Inflammatory macrophage (primary cell): ENCODE data around the gene PTPN6.
A peak's percentile ranks its signal among the peaks of the same experiment; 100 is the strongest.
"Not testable (repeated sequence)": the region's sequence is repeated elsewhere in the genome, so short reads cannot be mapped to it uniquely, and the experiment has no call there.

Experiments
- DNase-seq, 2 donors: peaks; one replicate each; pipeline ENCODE4 v3.0.0-alpha.2; 2020 to 2022
- total RNA-seq, 18 experiments: gene quantifications; one replicate each; lab custom pipeline; 2026; ENCODE audit warnings: mixed read lengths in 6 of 18, inconsistent platforms in 2 of 18; lab: John Stamatoyannopoulos, UW

The PTPN6 gene
- total RNA-seq, result 142 to 558 (median 338) reads per million in 18 experiments

GRCh38 chr12:6950811-6951540, at the start of gene PTPN6:
PTPN6 (plus strand) TSS chr12:6951356; CDS start chr12:6951513, 157 bp downstream.
- DNase-seq, result peak; percentile 96 to 97

- no peak for DNase-seq
These were observed 48.7 kb upstream of the PTPN6 start for GRCh38 chr12:6902448-6902847.

- DNase-seq, result no peak
These were observed 47.4 kb upstream of the PTPN6 start for GRCh38 chr12:6903722-6904121.

GRCh38 chr12:6904280-6905276, 46.6 kb upstream of the PTPN6 start, which contains the start of gene LRRC23:
LRRC23 (plus strand) TSS chr12:6904822; CDS start chr12:6905634, 812 bp downstream.
- peak; percentile 95 to 97 for DNase-seq

GRCh38 chr12:6905414-6906040, 45.6 kb upstream of the PTPN6 start:
- no peak for DNase-seq

DNA sequence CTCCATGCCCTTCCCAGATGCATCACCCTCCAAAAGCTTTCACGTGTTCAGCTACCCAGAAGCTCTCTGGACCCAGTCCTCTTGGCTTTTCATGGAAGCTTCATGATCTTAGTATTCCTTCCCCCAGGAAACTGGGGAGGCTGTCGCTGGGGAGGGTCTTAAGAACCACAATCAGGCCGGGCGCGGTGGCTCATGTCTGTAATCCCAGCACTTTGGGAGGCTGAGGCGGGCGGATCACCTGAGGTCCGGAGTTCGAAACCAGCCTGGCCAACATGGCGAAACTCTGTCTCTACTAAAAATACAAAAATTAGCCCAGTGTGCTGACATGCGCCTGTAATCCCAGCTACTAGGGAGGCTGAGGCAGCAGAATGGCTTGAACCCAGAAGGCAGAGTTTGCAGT, 43.0 kb upstream of the PTPN6 start:
- not testable (repeated sequence) for DNase-seq

DNA sequence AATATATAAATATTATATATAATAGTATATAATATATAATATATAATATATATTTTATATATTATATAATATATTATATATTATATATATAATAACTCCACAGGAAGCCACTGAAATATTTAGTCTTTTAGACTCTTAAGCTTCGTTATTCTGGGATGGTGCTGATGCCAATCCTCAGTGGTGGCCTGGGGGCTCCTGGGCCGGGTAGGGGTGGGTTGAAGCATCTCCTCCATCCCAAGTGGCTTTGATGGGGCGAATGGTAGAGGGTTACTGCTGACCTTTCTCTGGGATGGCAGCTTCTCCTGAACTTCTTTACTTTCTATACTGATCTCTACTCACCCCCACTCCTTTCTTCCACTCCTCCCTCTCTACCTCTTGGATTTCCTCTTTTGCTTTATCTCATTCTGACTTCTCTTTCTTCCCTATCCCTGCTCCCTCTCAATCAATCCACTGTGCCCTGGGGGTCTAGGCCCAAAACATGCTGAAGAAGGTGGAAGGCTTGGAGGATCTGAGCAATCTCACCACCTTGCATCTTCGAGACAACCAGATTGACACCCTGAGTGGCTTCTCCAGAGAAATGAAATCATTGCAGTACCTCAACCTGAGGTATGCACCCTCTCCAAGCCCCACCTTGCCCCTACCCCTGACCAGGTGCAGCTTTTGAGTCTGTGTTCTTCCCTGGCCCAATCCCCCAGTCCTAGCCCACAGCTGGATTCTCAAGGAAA, 41.6 kb upstream of the PTPN6 start:
- no peak for DNase-seq

DNA sequence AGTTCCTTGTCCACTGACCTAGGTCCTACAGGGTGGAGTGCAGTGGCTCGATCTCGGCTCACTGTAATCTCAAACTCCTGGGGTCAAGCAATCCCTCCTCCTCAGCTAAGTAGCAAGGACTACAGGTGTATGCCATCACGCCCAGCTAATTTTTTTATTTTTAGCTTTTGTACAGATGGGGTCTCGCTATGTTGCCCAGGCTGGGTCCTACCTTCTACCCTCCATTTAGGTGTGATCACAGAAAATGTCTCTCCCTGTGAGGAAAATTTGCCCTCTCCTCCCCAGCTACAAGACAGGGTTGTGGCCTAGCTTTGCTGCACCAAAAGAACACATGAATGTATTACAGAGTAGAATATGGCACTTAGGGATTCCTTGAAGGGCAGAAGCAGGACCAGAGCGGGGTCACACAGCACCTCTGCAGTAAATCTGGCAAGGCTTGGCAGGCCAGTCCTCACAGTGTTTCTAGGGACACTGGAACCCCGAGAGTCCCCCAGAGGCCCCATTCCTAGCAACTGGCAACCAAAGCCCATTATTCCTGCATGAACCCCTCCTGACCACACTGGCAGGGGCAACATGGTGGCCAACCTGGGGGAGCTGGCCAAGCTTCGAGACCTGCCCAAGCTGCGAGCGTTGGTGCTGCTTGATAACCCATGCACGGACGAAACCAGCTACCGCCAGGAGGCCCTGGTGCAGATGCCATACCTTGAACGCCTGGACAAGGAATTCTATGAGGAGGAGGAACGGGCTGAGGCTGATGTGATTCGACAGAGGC, 38.8 kb upstream of the PTPN6 start:
- DNase-seq, result no peak

GRCh38 chr12:6914246-6914946, 36.8 kb upstream of the PTPN6 start, which contains the start of gene ENO2:
ENO2 (plus strand) TSS chr12:6914580; CDS start chr12:6915833, 1,253 bp downstream.
- DNase-seq, result peak in 1 of 2 donors; percentile 52

GRCh38 chr12:6914947-6915788, 36.0 kb upstream of the PTPN6 start:
- DNase-seq, result no peak

GRCh38 chr12:6915789-6916285, 35.3 kb upstream of the PTPN6 start:
- DNase-seq, result no peak

GRCh38 chr12:6916426-6917200, 34.5 kb upstream of the PTPN6 start:
- DNase-seq, result no peak

GRCh38 chr12:6917491-6918231, 33.5 kb upstream of the PTPN6 start:
- no peak for DNase-seq

DNA sequence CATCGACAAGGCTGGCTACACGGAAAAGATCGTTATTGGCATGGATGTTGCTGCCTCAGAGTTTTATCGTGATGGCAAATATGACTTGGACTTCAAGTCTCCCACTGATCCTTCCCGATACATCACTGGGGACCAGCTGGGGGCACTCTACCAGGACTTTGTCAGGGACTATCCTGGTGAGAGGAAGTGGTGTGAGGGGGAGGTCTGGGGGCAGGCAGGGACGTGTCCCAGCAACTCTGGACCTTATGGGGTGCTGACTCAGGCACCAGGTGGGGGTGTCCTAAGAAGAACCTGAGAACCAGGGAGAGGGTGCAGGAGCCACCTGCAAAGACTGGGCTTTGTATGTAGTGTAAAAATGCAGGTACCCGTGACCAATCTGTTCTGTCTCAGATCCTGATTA, 31.6 kb upstream of the PTPN6 start:
- DNase-seq, result no peak

DNA sequence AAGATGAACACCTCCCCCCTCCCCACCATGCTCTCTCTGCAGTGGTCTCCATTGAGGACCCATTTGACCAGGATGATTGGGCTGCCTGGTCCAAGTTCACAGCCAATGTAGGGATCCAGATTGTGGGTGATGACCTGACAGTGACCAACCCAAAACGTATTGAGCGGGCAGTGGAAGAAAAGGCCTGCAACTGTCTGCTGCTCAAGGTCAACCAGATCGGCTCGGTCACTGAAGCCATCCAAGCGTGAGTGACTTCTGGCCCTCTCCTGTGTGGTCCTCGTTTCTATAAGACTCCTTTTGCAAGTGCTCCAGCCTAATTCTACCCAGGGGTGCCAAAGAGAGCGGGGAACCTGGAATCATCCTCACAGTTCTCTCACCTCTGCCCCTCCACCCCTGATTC, 29.6 kb upstream of the PTPN6 start:
- DNase-seq, result no peak

DNA sequence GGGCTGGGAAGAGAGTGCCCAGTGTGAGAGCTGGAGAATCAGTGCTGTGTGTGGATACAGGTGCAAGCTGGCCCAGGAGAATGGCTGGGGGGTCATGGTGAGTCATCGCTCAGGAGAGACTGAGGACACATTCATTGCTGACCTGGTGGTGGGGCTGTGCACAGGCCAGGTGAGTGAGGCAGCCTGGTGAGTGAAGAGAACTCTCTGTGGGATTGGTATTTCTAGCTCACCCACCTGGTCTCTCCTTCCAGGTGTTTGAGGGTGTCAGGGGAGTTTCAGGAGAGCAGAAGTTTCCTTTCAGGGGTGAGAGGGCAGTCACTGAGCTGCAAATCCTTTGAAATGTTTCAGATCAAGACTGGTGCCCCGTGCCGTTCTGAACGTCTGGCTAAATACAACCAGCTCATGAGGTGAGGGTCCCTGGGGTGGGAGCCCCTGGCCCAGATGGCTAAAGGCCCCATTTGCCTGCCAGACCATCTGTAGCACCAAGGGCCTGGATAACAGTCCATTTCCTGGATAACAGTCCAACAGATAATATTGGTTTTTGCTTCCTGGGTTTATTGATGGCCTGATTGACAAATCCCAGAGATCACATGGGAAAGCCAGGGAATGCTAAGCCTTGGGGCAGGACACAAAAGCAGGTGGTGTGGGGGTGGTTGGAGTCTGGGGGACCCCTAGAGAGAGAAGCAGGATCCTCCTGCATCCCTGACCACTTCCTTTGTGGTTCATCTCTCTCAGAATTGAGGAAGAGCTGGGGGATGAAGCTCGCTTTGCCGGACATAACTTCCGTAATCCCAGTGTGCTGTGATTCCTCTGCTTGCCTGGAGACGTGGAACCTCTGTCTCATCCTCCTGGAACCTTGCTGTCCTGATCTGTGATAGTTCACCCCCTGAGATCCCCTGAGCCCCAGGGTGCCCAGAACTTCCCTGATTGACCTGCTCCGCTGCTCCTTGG, 28.9 kb upstream of the PTPN6 start:
- peak; percentile 76 for DNase-seq
